B cell (primary cell): ENCODE measurements around the gene MLIP.

ENCODE experiments used
- EZH2 ChIP-seq: IDR thresholded peaks from 2 replicates; pipeline ENCODE4 v1.6.1; 2012; ENCODE audit warnings: borderline replicate concordance, low read depth, mild to moderate bottlenecking, moderate library complexity, low read length; ENCODE audit not compliant: insufficient read depth, poor library complexity, severe bottlenecking
- TF ChIP-seq, protein P1 (sequence below): fragments of 200-600 bp; IDR thresholded peaks from one replicate; pipeline ENCODE4 v1.8.0; 2022; ENCODE audit warnings: antibody characterized with exemption, mild to moderate bottlenecking

DNA sequence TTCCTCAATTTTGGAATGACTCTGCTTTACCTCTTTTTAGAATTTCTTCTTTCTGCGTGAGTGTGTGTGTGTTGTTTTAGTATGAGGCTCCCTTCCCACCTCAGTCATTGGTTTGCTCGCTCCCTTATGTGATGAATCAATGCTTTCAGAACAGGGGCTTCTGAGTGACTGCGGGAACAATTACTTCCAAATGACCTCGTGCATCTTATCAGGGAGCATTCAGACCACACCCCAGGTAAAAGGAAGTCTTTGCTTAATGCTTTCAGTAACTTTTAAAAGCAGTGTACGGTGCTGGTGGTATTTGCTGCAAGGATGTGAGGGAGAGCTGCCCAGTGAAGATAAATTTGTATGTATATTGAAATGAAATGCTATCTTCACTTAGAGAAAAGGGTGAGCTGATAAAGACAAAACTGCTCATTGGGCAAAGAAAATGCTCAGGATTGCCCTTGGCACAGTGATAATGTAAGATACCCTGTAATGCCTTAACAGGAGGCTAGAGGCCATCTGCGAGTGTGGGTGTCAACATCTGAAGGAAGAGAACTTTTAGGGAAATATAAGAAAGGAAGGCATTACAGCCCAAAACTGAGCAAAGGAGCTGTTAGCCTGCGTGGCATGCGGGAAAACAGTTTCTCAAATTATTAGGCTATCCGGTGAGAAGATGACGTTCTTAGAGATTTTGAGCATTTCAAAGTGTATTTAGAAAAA lies at the start of gene MLIP:
- TF ChIP-seq, protein P1, sequence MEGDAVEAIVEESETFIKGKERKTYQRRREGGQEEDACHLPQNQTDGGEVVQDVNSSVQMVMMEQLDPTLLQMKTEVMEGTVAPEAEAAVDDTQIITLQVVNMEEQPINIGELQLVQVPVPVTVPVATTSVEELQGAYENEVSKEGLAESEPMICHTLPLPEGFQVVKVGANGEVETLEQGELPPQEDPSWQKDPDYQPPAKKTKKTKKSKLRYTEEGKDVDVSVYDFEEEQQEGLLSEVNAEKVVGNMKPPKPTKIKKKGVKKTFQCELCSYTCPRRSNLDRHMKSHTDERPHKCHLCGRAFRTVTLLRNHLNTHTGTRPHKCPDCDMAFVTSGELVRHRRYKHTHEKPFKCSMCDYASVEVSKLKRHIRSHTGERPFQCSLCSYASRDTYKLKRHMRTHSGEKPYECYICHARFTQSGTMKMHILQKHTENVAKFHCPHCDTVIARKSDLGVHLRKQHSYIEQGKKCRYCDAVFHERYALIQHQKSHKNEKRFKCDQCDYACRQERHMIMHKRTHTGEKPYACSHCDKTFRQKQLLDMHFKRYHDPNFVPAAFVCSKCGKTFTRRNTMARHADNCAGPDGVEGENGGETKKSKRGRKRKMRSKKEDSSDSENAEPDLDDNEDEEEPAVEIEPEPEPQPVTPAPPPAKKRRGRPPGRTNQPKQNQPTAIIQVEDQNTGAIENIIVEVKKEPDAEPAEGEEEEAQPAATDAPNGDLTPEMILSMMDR: no peak
- no peak for TF ChIP-seq EZH2
